Measurements from ENCODE around the gene AZU1.

DNA sequence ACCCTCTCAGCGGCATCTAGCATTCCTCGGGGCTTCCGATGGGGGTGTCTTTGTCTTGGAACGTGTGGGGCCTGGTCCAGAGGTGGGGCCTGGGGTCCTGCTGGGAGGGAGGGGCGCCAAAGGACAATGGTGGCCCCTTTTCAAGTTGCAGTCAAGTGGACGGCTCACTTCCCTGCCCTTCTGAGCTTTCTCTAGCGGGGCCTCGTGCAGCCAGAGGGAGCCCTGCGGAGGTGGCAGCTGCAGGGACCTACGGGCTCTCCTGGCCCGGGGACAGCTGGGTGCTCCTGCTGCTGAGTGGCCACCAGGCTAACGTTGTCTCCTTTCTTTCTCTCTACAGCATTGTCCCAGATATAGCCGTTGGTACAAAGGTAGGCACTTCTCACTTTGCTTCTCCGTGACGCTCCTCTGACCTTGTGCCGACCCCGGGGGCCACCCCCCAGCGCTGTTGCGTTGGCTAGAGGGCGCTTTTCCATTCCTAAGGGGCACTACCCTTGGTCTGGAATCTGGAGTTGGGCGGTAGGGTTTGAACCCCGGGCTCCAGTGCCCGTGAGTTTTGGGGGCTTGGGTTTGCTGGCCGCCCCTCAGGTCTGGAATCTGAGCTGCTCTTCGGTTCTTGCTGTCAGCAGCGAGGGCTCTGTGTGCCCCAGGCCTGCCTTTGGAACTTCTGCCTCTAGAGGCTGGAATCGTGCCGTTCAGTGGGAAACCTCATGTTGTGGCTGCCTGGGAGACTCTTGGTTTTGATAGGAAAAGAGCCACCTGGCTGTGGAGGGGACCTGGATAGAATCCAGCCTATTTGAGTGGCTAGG lies 28.4 kb upstream of the AZU1 start:
- TF ChIP-seq, protein P1, sequence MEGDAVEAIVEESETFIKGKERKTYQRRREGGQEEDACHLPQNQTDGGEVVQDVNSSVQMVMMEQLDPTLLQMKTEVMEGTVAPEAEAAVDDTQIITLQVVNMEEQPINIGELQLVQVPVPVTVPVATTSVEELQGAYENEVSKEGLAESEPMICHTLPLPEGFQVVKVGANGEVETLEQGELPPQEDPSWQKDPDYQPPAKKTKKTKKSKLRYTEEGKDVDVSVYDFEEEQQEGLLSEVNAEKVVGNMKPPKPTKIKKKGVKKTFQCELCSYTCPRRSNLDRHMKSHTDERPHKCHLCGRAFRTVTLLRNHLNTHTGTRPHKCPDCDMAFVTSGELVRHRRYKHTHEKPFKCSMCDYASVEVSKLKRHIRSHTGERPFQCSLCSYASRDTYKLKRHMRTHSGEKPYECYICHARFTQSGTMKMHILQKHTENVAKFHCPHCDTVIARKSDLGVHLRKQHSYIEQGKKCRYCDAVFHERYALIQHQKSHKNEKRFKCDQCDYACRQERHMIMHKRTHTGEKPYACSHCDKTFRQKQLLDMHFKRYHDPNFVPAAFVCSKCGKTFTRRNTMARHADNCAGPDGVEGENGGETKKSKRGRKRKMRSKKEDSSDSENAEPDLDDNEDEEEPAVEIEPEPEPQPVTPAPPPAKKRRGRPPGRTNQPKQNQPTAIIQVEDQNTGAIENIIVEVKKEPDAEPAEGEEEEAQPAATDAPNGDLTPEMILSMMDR (conservative IDR thresholded peaks at IDR 0.05) = no peak; the same call in 1 of the 2 replicates
- no peak for TF ChIP-seq ZFX (IDR thresholded peaks at IDR 0.05)
